C4-2B (cell line): ENCODE measurements around the gene NT5DC4.

Experiments used
- CTCF ChIP-seq: fragments of 450-650 bp; conservative IDR thresholded peaks from 2 replicates; pipeline ENCODE4 v1.5.1; 2017; ENCODE audit warnings: mild to moderate bottlenecking
- ZFX ChIP-seq: fragments of 450-650 bp; IDR thresholded peaks from 2 replicates; pipeline ENCODE4 v1.6.1; 2017

GRCh38 chr2:112776113-112776512 is 55.3 kb downstream of the NT5DC4 start:
- no peak for TF ChIP-seq CTCF
- no peak for TF ChIP-seq ZFX
